ENCODE data around the gene HS3ST3A1.

The HS3ST3A1 gene

GRCh38 chr17:13538841-13539411, 62.8 kb downstream of the HS3ST3A1 start:
- peaks cover 37% of the 10 kb centered on the region for H3K36me3 ChIP-seq (ENCODE audit: control insufficient read depth, insufficient read depth, low read length)
- peaks cover 9% of the 10 kb centered on the region for H3K9me3 ChIP-seq (ENCODE audit: control insufficient read depth, low read length)
- H3K4me3 ChIP-seq (ENCODE audit: extremely low read depth, insufficient read depth, low read length, poor library complexity, severe bottlenecking) = no peak overlapping the region
- H3K4me1 ChIP-seq (ENCODE audit: control insufficient read depth, insufficient read depth, low read length, poor library complexity, severe bottlenecking) = peaks cover 7% of the 10 kb centered on the region
- no peak overlapping the region for H3K27ac ChIP-seq (ENCODE audit: low read depth, low read length, severe bottlenecking)
- WGBS, 2 experiments (ENCODE audit: insufficient coverage in 2 of 2) = 93 to 97% methylated on average over 4 of the region's 4 CpGs

GRCh38 chr17:13537871-13538643, 63.7 kb downstream of the HS3ST3A1 start:
- Histone ChIP-seq H3K27ac (ENCODE audit: low read depth, low read length, severe bottlenecking) (no peak overlapping the region), H3K36me3 (ENCODE audit: control insufficient read depth, insufficient read depth, low read length) (peaks cover 39% of the 10 kb centered on the region), H3K9me3 (ENCODE audit: control insufficient read depth, low read length) (peaks cover 9% of the 10 kb centered on the region), H3K4me1 (ENCODE audit: control insufficient read depth, insufficient read depth, low read length, poor library complexity, severe bottlenecking) (peaks cover 7% of the 10 kb centered on the region), H3K4me3 (ENCODE audit: extremely low read depth, insufficient read depth, low read length, poor library complexity, severe bottlenecking) (no peak overlapping the region)
- 90% methylated on average over 1 of the region's 6 CpGs; no CpG with 5 or more reads in 1 of the 2 experiments for WGBS, 2 experiments (ENCODE audit: insufficient coverage in 2 of 2)

DNA sequence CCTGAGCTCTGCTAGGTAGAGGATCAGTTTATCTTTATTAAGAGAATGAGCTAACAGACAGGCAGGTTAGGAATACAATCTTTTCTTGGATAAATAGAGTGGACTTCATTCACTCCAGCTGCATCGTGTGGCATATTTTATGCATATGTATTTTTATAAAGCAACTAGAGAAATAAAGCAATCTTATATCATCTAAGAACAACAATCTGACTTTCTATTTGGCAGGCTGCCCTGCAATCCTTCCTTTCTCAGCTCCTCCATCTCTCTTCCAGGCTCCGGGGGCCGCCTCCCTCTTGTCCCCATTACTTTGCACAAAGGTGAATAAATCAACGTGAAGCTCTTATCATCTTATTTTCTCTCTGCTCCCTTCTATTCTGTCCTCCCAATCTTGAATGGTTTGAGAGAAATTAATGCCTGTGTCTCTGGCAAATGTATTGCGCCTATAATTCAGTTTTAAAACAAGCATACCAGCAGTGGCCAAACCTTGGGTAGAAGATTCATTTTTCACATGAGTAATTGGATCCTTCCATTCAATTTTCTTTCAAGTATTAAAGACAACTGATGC, 64.5 kb downstream of the HS3ST3A1 start:
- Histone ChIP-seq H3K36me3 (ENCODE audit: control insufficient read depth, insufficient read depth, low read length) (peaks cover 37% of the 10 kb centered on the region), H3K9me3 (ENCODE audit: control insufficient read depth, low read length) (peaks cover 9% of the 10 kb centered on the region), H3K4me3 (ENCODE audit: extremely low read depth, insufficient read depth, low read length, poor library complexity, severe bottlenecking) (no peak overlapping the region), H3K4me1 (ENCODE audit: control insufficient read depth, insufficient read depth, low read length, poor library complexity, severe bottlenecking) (peaks cover 2% of the 10 kb centered on the region), H3K27ac (ENCODE audit: low read depth, low read length, severe bottlenecking) (no peak overlapping the region)
- WGBS, 2 experiments (ENCODE audit: insufficient coverage in 2 of 2) = 77% methylated on average over 2 of the region's 5 CpGs; no CpG with 5 or more reads in 1 of the 2 experiments

GRCh38 chr17:13534946-13535345, 66.8 kb downstream of the HS3ST3A1 start:
- H3K4me3 ChIP-seq (ENCODE audit: extremely low read depth, insufficient read depth, low read length, poor library complexity, severe bottlenecking) = no peak overlapping the region
- H3K9me3 ChIP-seq (ENCODE audit: control insufficient read depth, low read length) = peaks cover 9% of the 10 kb centered on the region
- WGBS, 2 experiments (ENCODE audit: insufficient coverage in 2 of 2) = no CpG with 5 or more reads among the region's 1 CpG
- H3K27ac ChIP-seq (ENCODE audit: low read depth, low read length, severe bottlenecking) = no peak overlapping the region
- peaks cover 31% of the 10 kb centered on the region for H3K36me3 ChIP-seq (ENCODE audit: control insufficient read depth, insufficient read depth, low read length)
- H3K4me1 ChIP-seq (ENCODE audit: control insufficient read depth, insufficient read depth, low read length, poor library complexity, severe bottlenecking) = peaks cover 4% of the 10 kb centered on the region

DNA sequence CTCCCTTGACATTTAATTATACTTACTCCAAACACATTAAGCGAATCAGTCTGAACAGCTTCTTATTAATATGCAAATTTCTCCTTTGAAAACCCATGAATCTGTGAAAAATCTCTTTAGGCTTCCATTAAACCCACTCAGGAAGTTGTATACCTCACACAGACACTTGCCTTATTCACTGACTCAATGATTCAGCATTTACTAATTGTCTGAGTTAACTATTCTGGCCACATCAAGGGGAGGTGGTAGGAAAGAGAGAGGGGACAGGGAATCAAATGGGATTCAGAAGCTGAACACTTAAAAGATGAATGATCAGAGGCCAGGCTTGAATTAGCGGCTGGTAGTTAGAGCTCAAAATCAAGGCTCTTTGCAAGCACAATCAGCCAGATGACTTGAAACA, 70.0 kb downstream of the HS3ST3A1 start:
- H3K27ac ChIP-seq (ENCODE audit: low read depth, low read length, severe bottlenecking) = no peak overlapping the region
- H3K4me1 ChIP-seq (ENCODE audit: control insufficient read depth, insufficient read depth, low read length, poor library complexity, severe bottlenecking) = peaks cover 4% of the 10 kb centered on the region
- WGBS, 2 experiments (ENCODE audit: insufficient coverage in 2 of 2) = 50% methylated on average over 2 of the region's 2 CpGs
- peaks cover 18% of the 10 kb centered on the region for H3K36me3 ChIP-seq (ENCODE audit: control insufficient read depth, insufficient read depth, low read length)
- H3K4me3 ChIP-seq (ENCODE audit: extremely low read depth, insufficient read depth, low read length, poor library complexity, severe bottlenecking) = no peak overlapping the region
- H3K9me3 ChIP-seq (ENCODE audit: control insufficient read depth, low read length) = peaks cover 9% of the 10 kb centered on the region

GRCh38 chr17:13525876-13526275, 75.9 kb downstream of the HS3ST3A1 start:
- WGBS, 2 experiments (ENCODE audit: insufficient coverage in 2 of 2) = 94 to 100% methylated on average over 2 of the region's 3 CpGs
- no peak overlapping the region for H3K4me3 ChIP-seq (ENCODE audit: extremely low read depth, insufficient read depth, low read length, poor library complexity, severe bottlenecking)
- H3K36me3 ChIP-seq (ENCODE audit: control insufficient read depth, insufficient read depth, low read length) = peaks cover 6% of the 10 kb centered on the region
- no peaks in the 10 kb centered on the region for H3K9me3 ChIP-seq (ENCODE audit: control insufficient read depth, low read length)
- no peaks in the 10 kb centered on the region for H3K4me1 ChIP-seq (ENCODE audit: control insufficient read depth, insufficient read depth, low read length, poor library complexity, severe bottlenecking)
- peak overlapping the region; percentile 30 for H3K27ac ChIP-seq (ENCODE audit: low read depth, low read length, severe bottlenecking)

- 95 to 97% methylated on average over 5 of the region's 5 CpGs for WGBS, 2 experiments (ENCODE audit: insufficient coverage in 2 of 2)
- H3K27ac ChIP-seq (ENCODE audit: low read depth, low read length, severe bottlenecking) = no peak overlapping the region
- H3K9me3 ChIP-seq (ENCODE audit: control insufficient read depth, low read length) = no peaks in the 10 kb centered on the region
- no peaks in the 10 kb centered on the region for H3K36me3 ChIP-seq (ENCODE audit: control insufficient read depth, insufficient read depth, low read length)
- no peaks in the 10 kb centered on the region for H3K4me1 ChIP-seq (ENCODE audit: control insufficient read depth, insufficient read depth, low read length, poor library complexity, severe bottlenecking)
- H3K4me3 ChIP-seq (ENCODE audit: extremely low read depth, insufficient read depth, low read length, poor library complexity, severe bottlenecking) = no peak overlapping the region
These were observed 78.6 kb downstream of the HS3ST3A1 start for GRCh38 chr17:13523164-13523563.

- Histone ChIP-seq H3K4me3 (ENCODE audit: extremely low read depth, insufficient read depth, low read length, poor library complexity, severe bottlenecking) (no peak overlapping the region), H3K4me1 (ENCODE audit: control insufficient read depth, insufficient read depth, low read length, poor library complexity, severe bottlenecking) (no peaks in the 10 kb centered on the region), H3K36me3 (ENCODE audit: control insufficient read depth, insufficient read depth, low read length) (no peaks in the 10 kb centered on the region), H3K9me3 (ENCODE audit: control insufficient read depth, low read length) (no peaks in the 10 kb centered on the region), H3K27ac (ENCODE audit: low read depth, low read length, severe bottlenecking) (no peak overlapping the region)
- 85 to 88% methylated on average over 1 of the region's 1 CpG for WGBS, 2 experiments (ENCODE audit: insufficient coverage in 2 of 2)
These were observed 79.0 kb downstream of the HS3ST3A1 start for GRCh38 chr17:13522749-13523148.

DNA sequence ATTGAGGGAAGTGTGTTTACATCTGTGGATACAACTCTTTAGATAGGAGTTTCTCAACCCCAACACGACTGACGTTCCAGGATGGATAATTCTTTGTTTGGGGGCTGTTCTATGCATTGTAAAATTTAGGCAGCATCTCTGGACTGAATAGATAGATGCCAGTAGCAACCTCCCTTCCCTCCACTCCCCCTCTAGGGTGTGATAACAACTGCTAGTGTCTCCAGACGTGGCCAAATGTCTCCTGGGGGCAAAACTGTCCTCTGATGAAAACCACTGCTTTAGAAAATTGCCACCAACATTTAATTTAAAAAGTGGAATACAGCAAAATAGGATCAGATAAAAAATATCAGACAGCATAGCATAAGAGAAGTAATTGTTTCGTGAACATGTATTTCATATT, 79.9 kb downstream of the HS3ST3A1 start:
- no peaks in the 10 kb centered on the region for H3K4me1 ChIP-seq (ENCODE audit: control insufficient read depth, insufficient read depth, low read length, poor library complexity, severe bottlenecking)
- no CpG with 5 or more reads among the region's 4 CpGs for WGBS, 2 experiments (ENCODE audit: insufficient coverage in 2 of 2)

DNA sequence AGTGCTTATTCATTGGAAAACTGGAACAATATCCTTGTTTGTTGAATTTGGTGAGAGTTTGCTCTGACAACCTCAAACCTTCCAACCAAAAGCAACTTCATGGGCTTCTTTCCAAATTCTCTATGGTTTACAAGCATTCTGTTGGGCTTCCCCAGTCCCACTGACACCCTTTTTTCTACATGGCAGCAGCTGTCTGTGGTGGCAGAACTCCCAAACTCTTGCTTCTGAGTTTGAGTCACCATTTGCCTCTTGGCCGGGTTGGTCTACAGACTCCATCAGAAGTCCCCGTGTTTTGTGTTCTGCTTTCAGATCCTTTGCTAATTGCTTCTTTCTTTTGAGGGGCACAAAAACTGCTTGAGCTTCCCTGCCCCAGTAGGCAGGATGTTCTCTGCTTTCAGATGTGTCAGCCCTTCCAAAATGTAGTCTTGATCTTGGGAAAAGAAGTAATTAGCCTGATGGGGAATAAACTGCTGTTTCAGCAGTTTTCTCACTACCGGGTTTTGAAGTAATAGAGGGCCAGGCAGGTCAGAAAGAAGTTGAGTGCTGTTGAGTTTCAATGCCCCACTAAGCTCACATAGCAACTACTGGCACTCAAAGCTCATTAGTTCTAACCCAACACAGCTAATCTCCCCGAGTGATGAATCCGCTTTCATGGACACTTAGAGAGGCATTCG, 80.7 kb downstream of the HS3ST3A1 start:
- Histone ChIP-seq H3K9me3 (ENCODE audit: control insufficient read depth, low read length) (no peaks in the 10 kb centered on the region), H3K4me1 (ENCODE audit: control insufficient read depth, insufficient read depth, low read length, poor library complexity, severe bottlenecking) (no peaks in the 10 kb centered on the region), H3K36me3 (ENCODE audit: control insufficient read depth, insufficient read depth, low read length) (no peaks in the 10 kb centered on the region), H3K27ac (ENCODE audit: low read depth, low read length, severe bottlenecking) (no peak overlapping the region), H3K4me3 (ENCODE audit: extremely low read depth, insufficient read depth, low read length, poor library complexity, severe bottlenecking) (no peak overlapping the region)
- 93 to 98% methylated on average over 3 to 6 of the region's 6 CpGs for WGBS, 2 experiments (ENCODE audit: insufficient coverage in 2 of 2)

More for the DNA sequence above, 79.9 kb downstream of the HS3ST3A1 start:
- H3K9me3 ChIP-seq (ENCODE audit: control insufficient read depth, low read length) = no peaks in the 10 kb centered on the region
- no peaks in the 10 kb centered on the region for H3K36me3 ChIP-seq (ENCODE audit: control insufficient read depth, insufficient read depth, low read length)
- no peak overlapping the region for H3K4me3 ChIP-seq (ENCODE audit: extremely low read depth, insufficient read depth, low read length, poor library complexity, severe bottlenecking)
- no peak overlapping the region for H3K27ac ChIP-seq (ENCODE audit: low read depth, low read length, severe bottlenecking)

All from mesodermal cell (in vitro differentiated cells).